HG02885 (cell line): Measurements from ENCODE around the gene AFAP1.

Experiments
- ATAC-seq: cut with Tn5 transposase; IDR thresholded peaks from one replicate; pipeline ENCODE4 v1.9.1; 2021; ENCODE audit warnings: mild to moderate bottlenecking; ENCODE audit not compliant: unreplicated experiment, poor library complexity

Gene AFAP1

DNA sequence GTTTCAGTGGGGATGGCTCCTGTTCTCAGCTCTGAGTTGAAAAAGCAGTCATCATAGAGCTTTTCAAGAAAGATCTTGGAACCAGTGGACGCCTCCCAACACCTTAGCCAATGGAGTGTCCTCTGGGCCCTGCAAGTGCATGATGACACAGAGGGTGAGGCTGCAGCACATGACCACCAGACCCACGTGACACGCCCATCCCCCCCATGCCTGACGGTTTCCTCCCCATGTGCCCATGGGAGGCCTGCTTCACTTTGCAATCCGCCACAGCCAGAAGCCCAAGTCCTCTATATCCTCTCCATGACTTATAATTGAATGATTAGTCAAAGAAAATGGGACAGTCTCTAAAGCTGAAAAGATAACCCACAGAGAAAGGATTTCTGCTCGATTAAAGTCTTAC is 187.0 kb downstream of the AFAP1 start:
- ATAC-seq: no peak

DNA sequence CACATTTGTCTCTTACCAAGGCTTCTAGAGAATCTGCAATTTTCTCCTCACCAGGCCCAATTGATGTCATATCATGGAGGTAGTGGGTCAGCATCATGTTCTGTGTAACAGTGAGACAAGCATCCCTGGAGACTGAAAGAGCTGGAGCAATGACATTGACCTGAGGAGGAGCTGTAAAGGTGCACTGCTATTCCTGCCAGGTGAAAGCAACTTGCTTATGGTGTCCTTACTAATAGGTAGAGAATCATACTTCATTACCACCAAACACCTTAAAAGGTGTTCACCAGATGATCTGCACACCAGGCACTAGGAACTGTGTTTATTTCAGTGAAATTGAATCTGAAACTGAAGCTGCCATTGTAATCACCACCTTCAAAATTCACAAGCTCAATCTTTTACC is 188.7 kb downstream of the AFAP1 start:
- no peak for ATAC-seq

DNA sequence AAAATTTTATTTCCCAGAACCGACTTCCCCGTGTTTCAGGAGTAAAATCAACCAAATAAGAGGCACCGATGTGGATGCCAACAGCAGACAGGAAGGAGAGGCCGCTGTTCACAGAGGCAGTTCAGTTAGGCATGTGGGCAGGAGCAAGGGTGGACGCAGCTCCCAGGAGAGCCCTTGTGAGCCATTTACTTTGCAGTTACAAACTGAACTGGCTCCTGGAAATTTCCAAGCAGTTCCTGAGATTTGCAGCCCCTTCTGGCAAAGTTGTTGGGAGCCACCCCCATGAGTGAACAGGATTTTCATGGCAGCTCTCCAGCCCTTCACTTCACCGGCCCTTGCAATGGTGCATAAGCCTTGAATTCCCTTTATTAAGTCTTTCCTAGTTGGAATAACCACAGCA is 189.1 kb downstream of the AFAP1 start:
- no peak for ATAC-seq

DNA sequence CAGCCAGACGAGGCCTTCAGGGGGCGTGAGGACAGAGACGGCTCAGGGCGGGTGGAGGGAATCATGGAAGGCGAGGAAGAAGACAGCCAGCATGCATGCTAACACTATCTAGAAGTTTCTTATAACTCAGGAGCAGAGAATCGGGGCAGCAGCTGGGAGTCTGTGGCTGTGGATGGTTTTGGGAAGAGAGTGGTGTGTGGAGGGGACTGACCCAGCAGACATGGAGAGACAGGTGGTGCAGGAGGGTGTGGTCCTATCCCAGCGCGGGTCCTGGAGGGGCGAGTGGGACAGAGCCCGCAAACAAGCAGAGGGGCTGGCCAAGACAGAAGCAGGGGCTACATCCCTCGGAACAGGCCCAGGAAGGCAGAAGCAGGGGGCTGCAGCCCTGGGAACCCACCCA is 192.1 kb downstream of the AFAP1 start:
- no peak for ATAC-seq

DNA sequence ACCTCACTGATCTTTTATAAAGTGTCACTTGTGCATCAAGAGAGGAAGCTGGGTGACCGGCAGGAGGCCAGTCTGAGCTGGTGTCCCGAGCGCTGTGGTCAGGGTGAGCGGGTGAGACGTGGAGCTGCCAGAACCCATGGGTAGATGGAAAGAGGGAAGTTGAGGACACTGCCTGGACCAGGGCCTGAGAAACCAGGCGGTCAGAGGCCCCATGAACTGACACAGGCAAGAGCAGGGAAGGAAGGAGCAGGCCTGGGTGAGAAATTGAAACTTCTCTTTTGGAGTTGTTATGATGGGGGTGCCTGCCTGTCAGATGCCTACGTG is 192.6 kb downstream of the AFAP1 start:
- ATAC-seq: no peak

DNA sequence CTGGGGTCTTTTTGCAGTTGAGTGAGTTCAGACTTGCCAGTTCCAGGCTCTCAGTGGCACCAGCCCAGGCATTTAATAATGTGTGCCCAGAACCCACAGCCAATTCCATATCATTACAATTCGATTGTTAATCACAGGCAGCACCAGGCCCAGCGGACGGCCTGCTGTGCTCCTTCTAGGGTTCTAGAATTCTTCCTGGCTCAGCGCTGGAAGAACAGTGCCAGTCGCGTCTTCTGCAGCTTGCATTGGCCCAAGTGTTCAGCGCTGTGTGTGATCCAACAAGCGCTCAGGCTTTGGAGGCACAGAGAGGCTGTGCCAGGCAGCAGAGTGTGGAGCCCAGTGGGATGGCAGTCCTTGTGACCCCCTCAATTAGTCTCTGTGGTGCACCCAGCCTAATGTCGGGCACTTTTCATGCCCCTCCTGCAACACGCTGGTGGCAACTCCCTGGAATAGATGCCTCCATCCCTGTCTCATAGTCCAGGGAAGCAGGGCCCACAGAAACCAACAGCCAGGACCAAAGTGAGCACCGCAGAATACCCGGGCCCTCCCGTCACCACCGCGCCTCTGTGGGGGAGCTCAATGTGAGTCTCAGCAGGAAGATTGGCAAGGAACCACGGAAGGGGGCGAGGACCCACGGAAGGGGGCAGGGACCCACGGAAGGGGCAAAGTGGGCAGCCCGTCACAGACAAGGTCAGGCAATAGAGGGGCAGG is 193.2 kb downstream of the AFAP1 start:
- no peak for ATAC-seq

DNA sequence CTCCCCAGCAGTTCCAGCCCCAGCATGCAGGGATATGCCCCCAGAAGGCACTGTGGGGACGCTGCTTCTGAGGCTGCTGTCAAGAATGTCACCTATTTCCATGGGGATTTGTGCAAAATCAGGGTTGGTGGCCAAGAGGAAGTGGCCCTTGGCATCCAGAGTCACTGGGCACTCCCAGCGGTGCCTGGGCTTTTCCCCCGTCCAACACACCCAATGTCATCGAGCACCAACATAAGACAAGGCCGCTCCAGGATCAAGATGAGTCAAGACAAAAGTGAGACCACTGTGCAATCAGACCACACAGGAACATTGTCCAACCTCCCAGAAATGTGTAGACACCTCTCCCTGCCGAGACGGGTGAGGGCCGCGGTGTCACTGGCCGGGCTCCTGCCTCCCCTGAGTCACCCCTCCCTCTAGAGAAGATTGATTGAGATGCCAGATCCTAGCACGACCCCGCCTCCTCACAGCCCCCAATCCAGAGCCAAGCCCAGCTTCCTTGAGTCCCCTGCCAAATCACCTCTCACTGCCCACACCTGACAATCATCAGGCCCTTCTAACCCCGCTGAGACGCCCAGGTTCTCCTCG is 194.3 kb downstream of the AFAP1 start:
- ATAC-seq: no peak

DNA sequence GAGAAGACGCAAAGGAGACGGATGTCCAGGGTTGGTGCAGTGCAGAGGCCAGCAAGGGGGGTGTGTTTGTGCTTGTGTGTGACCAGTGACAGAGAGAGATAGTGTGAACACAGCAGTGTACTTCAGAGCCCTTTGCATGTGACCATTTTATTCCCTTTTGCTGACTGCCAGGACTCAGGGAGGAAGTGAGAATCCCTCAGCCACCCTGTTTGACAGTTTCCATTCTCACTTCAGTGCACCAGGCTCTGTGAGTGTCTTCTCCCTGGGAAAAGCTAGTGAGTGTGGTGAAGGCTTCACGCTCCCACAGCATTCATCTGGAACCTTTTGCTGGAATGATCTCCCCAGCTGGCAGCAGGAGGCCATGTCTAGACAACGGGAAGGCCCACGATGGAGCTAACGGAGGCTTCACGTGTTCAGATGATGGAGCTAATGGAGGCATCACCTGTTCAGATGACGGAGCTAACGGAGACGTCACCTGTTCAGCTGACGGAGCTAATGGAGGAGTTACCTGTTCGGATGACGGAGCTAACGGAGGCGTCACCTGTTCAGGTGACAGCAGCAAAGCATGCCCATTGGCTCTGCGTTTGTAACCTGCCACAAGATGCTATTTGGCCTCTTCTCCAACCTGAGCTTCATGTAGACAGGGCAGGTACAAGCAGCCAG is 195.4 kb downstream of the AFAP1 start:
- ATAC-seq: no peak

DNA sequence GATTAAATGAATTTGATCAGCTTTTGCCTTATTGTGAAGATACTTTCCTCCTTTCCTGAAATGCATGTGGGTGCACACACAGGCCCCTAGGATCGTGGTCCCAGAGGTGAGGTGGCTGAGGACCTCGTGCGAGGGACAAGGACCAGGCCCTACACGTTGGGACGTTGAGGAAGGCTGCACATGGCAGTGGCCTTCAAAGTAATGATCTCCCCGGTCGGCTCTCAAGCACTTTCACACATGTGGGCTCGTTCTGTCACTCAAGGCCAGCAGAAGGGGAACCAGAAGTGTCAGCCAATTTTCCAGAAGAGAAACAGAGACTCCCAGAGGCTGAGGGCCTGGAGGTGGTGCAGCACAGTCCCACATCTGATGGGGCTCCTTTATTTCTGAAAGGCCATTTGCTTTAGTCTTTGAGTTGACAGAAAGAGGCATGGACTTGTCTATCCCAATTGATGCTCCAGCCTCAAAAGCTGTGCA is 196.8 kb downstream of the AFAP1 start:
- no peak for ATAC-seq

DNA sequence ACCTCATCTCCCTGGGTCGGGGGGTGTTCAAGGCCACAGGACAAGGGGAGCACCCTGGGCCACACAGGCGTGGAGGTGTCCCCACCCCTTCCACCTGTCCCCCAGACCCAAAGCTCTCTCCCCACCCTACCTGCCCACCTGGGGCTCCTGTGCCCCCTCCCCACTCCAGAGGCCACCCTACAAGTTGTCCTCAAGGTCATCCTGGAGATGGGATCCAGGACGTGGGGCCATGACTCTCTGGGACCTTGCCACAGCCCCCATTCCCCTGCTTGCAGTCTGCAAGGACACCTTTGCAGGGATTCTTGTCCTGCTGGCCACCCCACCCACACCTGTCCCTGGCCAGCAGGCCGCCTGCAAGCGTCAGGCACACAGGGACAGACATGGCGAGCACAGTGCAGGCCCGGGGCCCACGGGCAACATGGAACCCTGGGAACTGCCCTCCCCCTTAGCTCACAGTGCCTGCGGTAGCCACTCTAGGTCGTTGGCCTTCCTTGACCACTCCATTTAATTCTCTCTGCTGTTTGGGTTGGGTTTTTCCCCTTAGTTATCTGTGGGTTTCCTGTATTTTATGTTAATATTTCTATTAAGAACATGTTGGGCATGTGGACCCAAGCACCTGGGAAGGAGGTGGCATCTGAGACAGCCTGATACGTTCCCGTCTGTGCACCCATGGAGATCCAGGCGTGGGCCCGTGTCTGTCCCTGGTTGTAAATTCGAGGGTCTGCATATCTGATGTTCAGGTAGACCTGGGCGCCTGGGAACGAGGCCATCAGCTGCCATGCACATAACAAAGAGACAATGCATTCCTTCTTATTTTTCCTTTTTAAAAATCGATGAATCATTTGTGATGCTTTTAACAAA is 197.5 kb downstream of the AFAP1 start:
- no peak for ATAC-seq

DNA sequence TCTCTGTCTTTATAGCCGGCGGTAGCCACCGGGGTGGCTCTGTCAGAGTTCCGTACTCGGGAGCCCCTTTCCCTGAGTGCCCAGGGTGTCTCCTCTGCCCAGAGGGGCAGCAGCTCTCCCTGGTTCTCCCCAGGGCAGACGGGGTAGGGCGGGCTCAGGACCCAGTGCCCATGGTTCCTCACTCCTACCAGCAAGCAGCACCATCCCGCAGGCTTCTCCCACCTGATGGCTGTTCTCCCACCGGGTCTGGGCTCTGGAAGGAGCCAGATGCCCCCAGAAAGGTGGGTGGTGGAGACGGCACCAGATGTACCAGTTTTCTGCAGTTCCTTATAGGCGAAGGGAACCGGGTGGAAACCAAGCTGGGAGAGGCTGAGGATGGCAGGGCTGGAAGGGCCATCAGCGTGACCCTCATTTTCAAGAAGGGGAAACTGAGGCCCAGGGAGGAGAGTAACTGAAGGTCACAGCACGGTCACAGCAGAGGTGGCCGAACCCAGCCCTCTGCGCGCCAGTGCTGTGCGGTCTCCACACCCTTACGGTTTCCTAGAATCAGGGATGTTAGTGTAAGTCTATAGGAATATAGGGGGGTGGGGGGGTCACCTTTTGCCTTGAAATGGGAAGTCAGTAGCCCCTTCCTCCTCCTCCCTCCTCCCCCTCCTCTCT is 198.7 kb downstream of the AFAP1 start:
- ATAC-seq: no peak

DNA sequence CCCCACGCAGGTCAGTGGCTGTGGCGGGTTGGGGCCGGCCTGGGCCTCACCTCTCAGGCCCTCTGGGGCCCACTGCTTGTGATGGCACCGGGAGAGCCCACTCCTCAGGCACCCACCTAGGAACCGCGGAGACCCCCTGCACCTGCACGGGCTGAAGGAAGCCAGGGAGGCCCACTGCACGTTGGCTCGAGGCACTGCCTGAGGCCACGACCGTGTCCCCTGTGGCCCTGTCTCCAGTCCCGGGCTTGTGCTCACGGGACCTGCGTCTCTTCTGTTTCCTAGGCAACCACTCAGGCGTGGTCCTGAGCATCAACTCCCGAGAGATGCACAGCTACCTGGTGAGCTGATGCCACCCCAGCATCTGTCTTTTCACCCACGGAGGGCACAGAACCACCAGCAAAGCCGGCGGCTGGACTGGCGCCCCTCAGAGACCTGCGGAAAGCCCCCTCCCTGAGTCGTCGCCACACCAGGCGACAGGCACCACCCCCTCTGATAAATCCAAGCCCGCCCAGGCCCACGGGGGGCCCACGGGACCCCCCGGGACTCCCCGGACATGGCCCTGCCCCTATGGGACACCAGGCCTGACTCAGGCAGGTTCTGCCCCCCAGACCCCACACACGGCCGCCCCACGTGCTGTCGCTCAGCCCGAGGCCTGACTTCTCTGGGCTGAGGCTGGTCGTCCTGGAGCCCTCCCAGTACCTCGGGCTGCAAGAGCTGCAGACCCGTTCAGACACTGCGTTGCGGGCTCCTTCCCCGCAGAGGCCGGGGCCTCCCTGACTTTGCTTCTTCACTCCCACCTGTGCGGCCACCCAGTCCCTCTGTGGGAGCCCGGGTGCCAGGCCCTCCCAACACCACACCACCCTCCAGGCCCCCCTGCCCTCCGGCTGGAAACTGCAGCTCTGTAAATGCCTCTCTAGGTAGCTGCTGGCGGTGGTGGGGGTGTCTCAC is 199.5 kb downstream of the AFAP1 start:
- no peak for ATAC-seq

DNA sequence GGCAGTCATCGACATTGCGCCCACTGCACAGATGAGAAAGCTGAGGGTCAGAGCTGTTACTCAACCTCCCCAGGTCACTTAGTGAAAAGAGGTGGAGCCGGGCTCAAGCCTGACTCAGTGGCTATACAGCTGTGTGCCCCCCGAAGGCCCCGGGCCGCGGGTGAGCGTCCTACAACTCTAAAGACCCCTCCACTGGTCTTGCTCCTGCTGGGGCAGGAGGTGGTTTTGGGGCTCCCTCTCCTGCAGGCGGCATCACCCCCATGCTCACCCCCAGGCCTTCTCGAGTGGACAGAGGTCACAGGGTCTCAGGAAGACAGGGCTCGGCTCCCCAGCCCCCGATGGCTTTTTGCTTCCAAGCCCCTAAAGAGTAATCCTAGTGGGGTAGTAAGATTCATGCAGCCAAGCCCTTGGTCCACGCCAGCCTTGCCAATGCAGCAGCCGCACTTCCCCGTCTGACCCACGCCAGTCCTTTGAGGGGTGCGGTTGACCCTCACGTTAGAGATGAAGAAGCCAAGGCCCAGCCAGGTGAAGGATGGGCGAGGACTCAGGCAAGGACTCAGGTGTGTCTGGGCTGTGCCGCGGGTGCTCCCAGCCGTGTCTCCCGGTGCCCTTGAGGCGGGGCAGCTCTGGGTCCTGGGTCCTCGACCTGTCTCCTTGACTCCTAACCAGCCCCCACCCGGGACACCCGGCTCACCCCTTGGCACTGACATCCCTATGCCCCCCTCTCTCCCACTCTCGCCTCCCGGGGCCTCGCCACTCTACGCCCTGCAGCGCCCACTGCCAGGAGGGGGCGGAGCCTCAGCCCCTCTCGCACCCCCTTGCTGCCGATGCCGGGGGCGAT is 200.4 kb downstream of the AFAP1 start:
- ATAC-seq: no peak

DNA sequence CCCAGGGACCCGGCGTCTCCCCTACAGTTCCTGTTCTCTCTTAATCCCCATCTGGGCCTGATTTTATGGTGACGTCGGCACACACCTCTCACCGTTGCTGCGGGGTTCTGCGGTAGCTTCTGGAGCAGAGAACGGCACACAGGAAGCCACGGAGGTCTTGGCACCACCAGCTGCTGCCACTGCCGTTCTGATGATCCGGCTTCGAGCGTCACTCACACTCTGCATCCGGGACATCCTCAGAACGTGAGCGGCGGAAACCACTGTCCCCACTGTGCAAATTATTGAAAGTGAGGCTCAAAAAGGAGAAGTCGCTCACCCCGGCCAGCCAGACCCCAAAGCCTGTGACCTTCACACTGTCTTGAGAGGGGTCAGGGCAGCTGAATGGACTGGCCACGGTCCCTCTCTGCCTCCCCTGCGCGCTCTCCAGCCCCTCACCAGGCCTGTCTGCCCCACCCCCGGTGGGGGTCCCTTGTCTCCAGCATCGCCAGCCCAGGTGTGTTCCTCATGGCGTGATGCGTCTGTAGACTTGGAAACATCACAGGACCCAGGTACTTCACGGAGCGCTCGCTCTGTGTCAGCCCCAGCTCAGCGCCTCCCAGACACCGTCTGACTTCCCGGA is 201.1 kb downstream of the AFAP1 start:
- ATAC-seq: no peak

DNA sequence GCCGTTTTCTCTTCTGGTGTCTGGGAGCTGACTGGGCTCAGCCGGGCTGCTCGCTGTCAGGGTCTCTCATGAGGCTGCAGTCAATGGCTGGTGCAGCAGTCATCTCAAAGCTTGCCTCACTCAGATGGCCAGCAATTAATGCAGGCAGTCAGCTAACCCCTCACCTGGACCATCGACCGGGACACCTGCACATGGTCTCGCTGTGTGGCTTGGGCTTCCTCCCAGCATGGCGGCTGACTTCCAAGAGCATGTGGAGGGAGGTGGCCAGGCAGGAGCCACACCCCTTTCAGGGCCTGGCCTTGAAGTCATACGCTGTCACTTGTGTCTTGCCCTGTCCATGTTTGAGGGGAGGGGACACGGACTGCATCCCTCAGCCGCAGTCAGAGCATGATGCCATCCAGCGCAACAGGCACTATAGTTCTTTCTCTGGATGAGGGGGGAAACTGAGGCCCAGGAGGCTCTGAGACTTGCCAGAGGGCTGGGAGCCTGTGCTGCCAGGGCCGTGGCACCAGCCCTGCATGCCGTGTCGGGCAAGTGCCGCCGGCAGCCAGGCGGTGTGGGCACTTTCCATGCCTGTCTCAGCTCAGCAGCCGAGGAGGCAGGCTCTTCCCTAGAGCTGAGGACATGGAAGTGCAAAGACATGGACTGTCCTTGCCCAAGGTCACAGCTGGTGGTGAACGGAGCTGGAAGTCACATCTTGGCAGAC is 201.8 kb downstream of the AFAP1 start:
- ATAC-seq: no peak

DNA sequence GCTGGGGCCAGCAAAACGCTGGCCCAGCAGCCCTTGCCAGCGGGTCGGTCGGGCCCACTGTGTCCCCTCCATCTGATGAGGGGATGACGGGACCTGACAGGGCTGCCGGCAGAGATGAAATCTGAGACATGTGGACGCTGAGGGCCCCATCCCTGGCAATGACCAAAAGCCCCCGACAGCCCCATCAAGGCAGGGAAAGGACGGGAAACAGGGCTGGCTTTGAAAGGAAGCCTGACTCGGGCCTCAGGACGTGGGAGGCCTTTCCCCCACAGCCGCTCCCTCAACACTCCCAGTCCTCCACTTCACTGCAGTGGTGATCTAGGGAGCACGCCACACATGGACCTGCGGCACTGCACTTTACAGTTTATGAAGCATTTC is 202.4 kb downstream of the AFAP1 start:
- no peak for ATAC-seq

DNA sequence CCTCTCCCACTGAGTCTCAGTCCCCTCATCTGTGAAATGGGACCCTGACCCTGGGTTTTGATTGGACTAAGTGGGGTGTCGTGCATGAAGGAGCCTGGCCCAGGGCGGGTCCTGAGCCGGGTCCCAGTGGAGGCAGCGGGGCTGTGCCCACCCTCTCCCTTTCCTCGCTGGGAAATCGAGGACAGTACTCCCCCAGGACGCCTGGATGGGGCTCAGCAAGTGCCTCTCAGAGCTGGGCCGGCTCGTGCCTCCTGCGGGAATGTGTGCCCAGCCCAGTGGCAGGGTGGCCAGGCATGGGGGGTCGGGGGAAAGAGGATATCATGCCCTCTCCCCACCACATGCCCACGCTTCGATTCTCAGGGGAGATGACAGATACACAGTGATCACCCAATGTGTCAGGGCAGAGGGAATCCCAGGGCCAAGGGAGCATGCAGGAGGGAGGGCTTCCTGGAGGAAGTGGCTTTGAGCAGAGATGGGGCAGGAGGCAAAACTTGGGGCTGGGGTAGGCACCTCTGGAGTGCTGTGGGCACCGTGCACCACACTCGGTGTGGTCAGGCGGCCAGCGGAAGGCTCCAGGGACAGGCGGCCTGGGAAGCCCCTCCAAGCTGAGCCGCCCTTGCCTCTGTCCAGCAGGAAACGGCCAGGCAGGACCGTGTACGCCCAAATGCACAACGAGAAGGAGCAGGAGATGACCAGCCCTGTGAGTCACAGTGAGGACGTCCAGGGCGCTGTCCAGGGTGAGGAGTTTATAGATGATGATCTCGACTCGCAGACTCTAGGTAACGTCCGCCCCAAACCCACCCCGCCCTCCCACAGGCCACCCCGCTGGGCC is 203.0 kb downstream of the AFAP1 start:
- no peak for ATAC-seq
